Stimulated activated CD4-positive, alpha-beta T cell treated with anti-CD3 and anti-CD28 coated beads, Interleukin-1b, Interleukin-23, amount 100 ng/mL, for 48 hours (primary cell): ENCODE results near the gene ASPG.

Experiments used
- DNase-seq: peaks from one replicate; pipeline ENCODE4 v3.0.0-alpha.2; 2020

ASPG gene

GRCh38 chr14:104118006-104118844 is 32.7 kb downstream of the ASPG start:
- peak; percentile 1 for DNase-seq

GRCh38 chr14:104119119-104119487 is 33.6 kb downstream of the ASPG start:
- DNase-seq = peak; percentile 0

GRCh38 chr14:104119488-104120251 is 34.2 kb downstream of the ASPG start:
- peak; percentile 0 for DNase-seq

- peak; percentile 1 for DNase-seq
Observed at GRCh38 chr14:104120281-104120741, 34.8 kb downstream of the ASPG start.

GRCh38 chr14:104121142-104121541 is 35.6 kb downstream of the ASPG start:
- DNase-seq = no peak

- DNase-seq = no peak
Observed at GRCh38 chr14:104123879-104124278, 38.4 kb downstream of the ASPG start.

- DNase-seq = no peak
Observed at GRCh38 chr14:104125011-104125410, 39.5 kb downstream of the ASPG start.

- DNase-seq = no peak
Observed at GRCh38 chr14:104126753-104127152, 41.3 kb downstream of the ASPG start.

GRCh38 chr14:104128981-104129380 is 43.5 kb downstream of the ASPG start:
- DNase-seq = no peak

GRCh38 chr14:104129556-104129955 is 44.1 kb downstream of the ASPG start:
- DNase-seq = no peak

GRCh38 chr14:104130974-104131651 is 45.6 kb downstream of the ASPG start:
- peak; percentile 15 for DNase-seq

- no peak for DNase-seq
Observed at GRCh38 chr14:104131968-104132732, 46.6 kb downstream of the ASPG start.

GRCh38 chr14:104132981-104133380 is 47.5 kb downstream of the ASPG start:
- DNase-seq = no peak

GRCh38 chr14:104133496-104133895 is 48.0 kb downstream of the ASPG start:
- DNase-seq = no peak

- peak; percentile 1 for DNase-seq
Observed at GRCh38 chr14:104134061-104134965, 48.8 kb downstream of the ASPG start.

GRCh38 chr14:104135121-104135903 is 49.8 kb downstream of the ASPG start:
- peak; percentile 14 for DNase-seq

GRCh38 chr14:104135904-104136471 is 50.5 kb downstream of the ASPG start:
- DNase-seq = no peak

GRCh38 chr14:104136472-104137296 is 51.2 kb downstream of the ASPG start:
- no peak for DNase-seq
